OCI-LY3 (cell line): ENCODE results near the gene SYNPO2.

Experiments used
- H2AFZ ChIP-seq: fragments of 200-600, 300-600 bp; shearing (Covaris generic); 2 replicates; pipeline ENCODE4 v1.6.0; 2014; ENCODE audit warnings: antibody characterized with exemption, low read depth, low read length
- H3K27ac ChIP-seq: fragments of 200-600, 300-600 bp; sonication (generic); 2 replicates; pipeline ENCODE4 v1.5.1; 2014; ENCODE audit warnings: mild to moderate bottlenecking, low read length, moderate library complexity, mixed read lengths
- H3K27me3 ChIP-seq: fragments of 200-600, 300-600 bp; sonication (generic); 2 replicates; pipeline ENCODE4 v1.6.1; 2014; ENCODE audit warnings: low read depth, low read length, mixed read lengths
- H3K36me3 ChIP-seq: fragments of 200-600, 300-600 bp; sonication (generic); replicated peaks from 2 replicates; pipeline ENCODE3; 2014; ENCODE audit warnings: low read depth, low read length, mixed read lengths
- H3K4me1 ChIP-seq: fragments of 300-600, 200-600 bp; sonication (generic); 2 replicates; pipeline ENCODE4 v1.6.1; 2014; ENCODE audit warnings: low read length, mixed read lengths
- H3K4me2 ChIP-seq: fragments of 200-600, 300-600 bp; sonication (generic); 2 replicates; pipeline ENCODE4 v1.6.1; 2014; ENCODE audit warnings: low read length, mixed read lengths
- H3K4me3 ChIP-seq: fragments of 300-600, 200-600 bp; sonication (generic); 2 replicates; pipeline ENCODE4 v1.5.1; 2014; ENCODE audit warnings: antibody characterized with exemption, mild to moderate bottlenecking, low read length, moderate library complexity
- H3K79me2 ChIP-seq: fragments of 300-600, 200-600 bp; shearing (Covaris generic); 2 replicates; pipeline ENCODE4 v1.6.1; 2014; ENCODE audit warnings: mild to moderate bottlenecking, low read length, mixed read lengths
- H3K9ac ChIP-seq: fragments of 300-600, 200-600 bp; shearing (Covaris generic); 2 replicates; pipeline ENCODE4 v1.6.0; 2014; ENCODE audit warnings: mild to moderate bottlenecking, low read length, moderate library complexity
- H3K9me3 ChIP-seq: fragments of 200-600, 300-600 bp; shearing (Covaris generic); 2 replicates; pipeline ENCODE4 v1.6.1; 2014; ENCODE audit warnings: low read length, mixed read lengths; ENCODE audit not compliant: insufficient read depth
- H4K20me1 ChIP-seq: fragments of 200-600, 300-600 bp; sonication (generic); 2 replicates; pipeline ENCODE4 v1.6.1; 2016; ENCODE audit warnings: low read length, mixed read lengths; ENCODE audit not compliant: insufficient read depth
- CTCF ChIP-seq: fragments of 200-600, 300-600 bp; sonication (generic); IDR thresholded peaks from 2 replicates; pipeline ENCODE4 v1.5.1; 2014; ENCODE audit warnings: antibody characterized with exemption, low read length, low read depth
- EZH2phosphoT487 ChIP-seq: fragments of 200-600 bp; shearing (Covaris generic); IDR thresholded peaks from 2 replicates; pipeline ENCODE4 v1.6.1; 2018; ENCODE audit warnings: antibody characterized with exemption, mixed run types, low read depth

SYNPO2 gene

GRCh38 chr4:118950224-118950623 lies 61.6 kb downstream of the SYNPO2 start:
- Histone ChIP-seq H3K4me1 (peaks cover 11% of the 10 kb centered on the region), H2AFZ (no peak overlapping the region), H3K9ac (no peak overlapping the region), H3K79me2 (no peaks in the 10 kb centered on the region), H3K36me3 (no peaks in the 10 kb centered on the region), H4K20me1 (no peaks in the 10 kb centered on the region), H3K9me3 (no peaks in the 10 kb centered on the region), H3K27me3 (no peaks in the 10 kb centered on the region; the same call in 1 of the 2 replicates), H3K4me2 (no peak overlapping the region), H3K4me3 (no peak overlapping the region), H3K27ac (no peak overlapping the region)
- TF ChIP-seq CTCF = no peak

DNA sequence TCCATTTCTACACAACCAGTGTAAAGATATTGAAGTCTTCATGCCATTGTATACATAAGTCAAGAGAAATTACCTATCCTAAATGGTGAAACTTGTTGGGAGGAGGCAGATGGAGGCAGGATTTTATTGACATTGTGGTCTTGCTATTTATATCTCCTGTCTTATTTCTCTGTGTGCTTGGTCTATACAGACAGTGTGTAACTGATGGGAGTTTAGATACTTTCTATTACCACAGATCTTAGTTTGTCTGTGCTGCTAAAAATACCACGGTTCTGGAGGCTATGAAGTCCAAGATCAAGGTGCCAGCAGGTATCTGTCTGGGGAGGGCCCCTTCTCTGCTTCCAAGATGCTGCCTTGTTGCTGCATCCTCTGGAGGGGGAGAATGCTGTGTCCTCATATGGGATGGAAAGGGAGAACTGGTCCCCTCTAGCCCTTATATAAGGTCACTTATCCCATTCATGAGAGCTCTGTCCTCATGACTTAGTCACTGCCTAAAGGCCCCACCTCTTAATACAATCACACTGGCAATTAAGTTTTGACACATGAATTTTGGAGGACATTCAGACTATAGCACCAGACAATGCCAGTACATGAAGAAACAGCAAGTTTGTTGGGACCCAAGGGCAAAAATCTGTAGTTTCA lies 62.4 kb downstream of the SYNPO2 start:
- no peak overlapping the region for H3K4me2 ChIP-seq
- no peak overlapping the region for H2AFZ ChIP-seq
- H3K4me3 ChIP-seq = no peak overlapping the region
- H3K9me3 ChIP-seq = no peaks in the 10 kb centered on the region
- H3K9ac ChIP-seq = no peak overlapping the region
- no peaks in the 10 kb centered on the region; the same call in 1 of the 2 replicates for H3K27me3 ChIP-seq
- no peaks in the 10 kb centered on the region for H3K79me2 ChIP-seq
- H3K36me3 ChIP-seq = no peaks in the 10 kb centered on the region
- H3K27ac ChIP-seq = no peak overlapping the region
- peaks cover 11% of the 10 kb centered on the region for H3K4me1 ChIP-seq
- TF ChIP-seq CTCF (no peak), EZH2phosphoT487 (no peak)
- H4K20me1 ChIP-seq = no peaks in the 10 kb centered on the region

DNA sequence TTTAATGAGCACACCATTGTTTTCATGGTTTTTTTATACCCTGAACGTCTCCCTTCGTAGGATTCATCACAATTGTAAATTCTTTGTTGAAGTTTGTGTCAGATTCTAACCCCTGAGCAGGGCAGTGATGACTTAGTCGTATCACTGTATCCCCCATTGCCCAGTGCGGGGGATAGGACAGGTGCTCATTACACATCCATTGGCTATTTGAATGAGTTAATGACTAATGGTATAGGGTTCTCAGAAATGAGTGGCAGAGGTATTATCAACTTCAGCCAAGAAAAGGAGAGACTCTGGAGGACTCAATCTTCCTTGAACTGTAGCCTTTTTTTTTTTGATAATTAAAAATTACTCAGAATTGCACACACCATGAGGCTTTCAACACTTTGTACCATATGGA lies 64.6 kb downstream of the SYNPO2 start:
- Histone ChIP-seq H3K4me3 (no peak overlapping the region), H3K27ac (no peak overlapping the region), H3K9ac (no peak overlapping the region), H3K36me3 (no peaks in the 10 kb centered on the region), H3K9me3 (no peaks in the 10 kb centered on the region), H3K4me1 (peaks cover 17% of the 10 kb centered on the region), H3K79me2 (no peaks in the 10 kb centered on the region), H3K4me2 (no peak overlapping the region), H3K27me3 (no peaks in the 10 kb centered on the region), H4K20me1 (no peaks in the 10 kb centered on the region), H2AFZ (no peak overlapping the region)
- TF ChIP-seq CTCF = no peak
- TF ChIP-seq EZH2phosphoT487 = no peak

DNA sequence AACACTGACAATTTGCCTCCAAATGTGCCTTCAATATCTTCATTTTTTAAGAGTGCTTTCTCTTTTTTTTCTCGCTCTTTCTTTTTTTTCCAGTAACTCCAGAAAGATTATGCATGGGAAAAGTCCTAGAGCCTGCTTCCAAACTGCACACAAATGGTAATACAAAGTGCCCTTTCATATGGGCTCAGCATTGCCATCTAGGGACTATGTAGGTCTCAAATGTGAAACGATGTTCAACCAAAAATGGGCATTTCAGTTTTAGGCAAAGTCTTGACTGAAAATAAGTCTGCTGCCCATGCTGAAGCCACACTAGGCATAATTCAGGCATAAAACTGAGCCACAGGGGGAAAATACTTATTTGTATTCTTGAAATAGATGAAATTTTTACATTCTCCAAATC lies 65.6 kb downstream of the SYNPO2 start:
- H3K27me3 ChIP-seq = no peaks in the 10 kb centered on the region
- no peaks in the 10 kb centered on the region for H3K79me2 ChIP-seq
- no peak overlapping the region for H3K9ac ChIP-seq
- peak overlapping the region; percentile 30 for H3K4me2 ChIP-seq
- H3K4me1 ChIP-seq = peaks cover 17% of the 10 kb centered on the region
- no peaks in the 10 kb centered on the region for H4K20me1 ChIP-seq
- peak overlapping the region; percentile 28; the same call in 1 of the 2 replicates for H2AFZ ChIP-seq
- no peak overlapping the region for H3K27ac ChIP-seq
- H3K9me3 ChIP-seq = no peaks in the 10 kb centered on the region
- no peak for TF ChIP-seq EZH2phosphoT487
- peak; percentile 49 for TF ChIP-seq CTCF
- H3K4me3 ChIP-seq = no peak overlapping the region
- H3K36me3 ChIP-seq = no peaks in the 10 kb centered on the region
